Activated effector memory CD4-positive, alpha-beta T cell treated with anti-CD3 and anti-CD28 coated beads, Interleukin-2, amount 50 U/mL, for 16 hours (primary cell): ENCODE data around the gene PIGU.
"Not testable (repeated sequence)": the region's sequence is repeated elsewhere in the genome, so short reads cannot be mapped to it uniquely, and the experiment has no call there.

ENCODE experiments used
- DNase-seq: peaks from one replicate; pipeline ENCODE4 v3.0.0-alpha.2; 2020

PIGU gene

GRCh38 chr20:34706912-34707784 lies 30.3 kb upstream of the PIGU start:
- DNase-seq: no peak

GRCh38 chr20:34706302-34706875 lies 29.5 kb upstream of the PIGU start:
- no peak for DNase-seq

- no peak for DNase-seq
Observed at GRCh38 chr20:34705397-34706301, 28.8 kb upstream of the PIGU start.

- no peak for DNase-seq
Observed at GRCh38 chr20:34705008-34705396, 28.1 kb upstream of the PIGU start.

- peak; percentile 95 for DNase-seq
Observed at GRCh38 chr20:34704177-34705007, 27.5 kb upstream of the PIGU start, which contains the start of gene TP53INP2. TP53INP2 (plus strand) TSS chr20:34704344; CDS start chr20:34708740, 4,396 bp downstream.

GRCh38 chr20:34703424-34704176 lies 26.7 kb upstream of the PIGU start:
- DNase-seq: no peak

- no peak for DNase-seq
Observed at GRCh38 chr20:34703061-34703423, 26.1 kb upstream of the PIGU start.

GRCh38 chr20:34701405-34702085 lies 24.7 kb upstream of the PIGU start:
- DNase-seq: no peak

GRCh38 chr20:34693414-34693813 lies 16.5 kb upstream of the PIGU start:
- DNase-seq: no peak

- no peak for DNase-seq
Observed at GRCh38 chr20:34691838-34692237, 14.9 kb upstream of the PIGU start.

- DNase-seq: peak; percentile 8
Observed at GRCh38 chr20:34689486-34689885, 12.6 kb upstream of the PIGU start.

- DNase-seq: no peak
Observed at GRCh38 chr20:34683667-34684066, 6.8 kb upstream of the PIGU start.

GRCh38 chr20:34680586-34681175 lies 3.8 kb upstream of the PIGU start:
- DNase-seq: no peak

GRCh38 chr20:34675993-34676641 lies 775 bp downstream of the PIGU start:
- no peak for DNase-seq

GRCh38 chr20:34675561-34675960 lies 1.3 kb downstream of the PIGU start:
- no peak for DNase-seq

- DNase-seq: no peak
Observed at GRCh38 chr20:34673412-34673811, 3.5 kb downstream of the PIGU start.

- no peak for DNase-seq
Observed at GRCh38 chr20:34669094-34669493, 7.8 kb downstream of the PIGU start.

- not testable (repeated sequence) for DNase-seq
Observed at GRCh38 chr20:34664751-34665150, 12.1 kb downstream of the PIGU start.

- DNase-seq: no peak
Observed at GRCh38 chr20:34663213-34663943, 13.5 kb downstream of the PIGU start.
